Stimulated activated effector memory CD8-positive, alpha-beta T cell treated with anti-CD3 and anti-CD28 coated beads, Interleukin-12 subunit alpha, Interleukin-12 subunit beta, amount 100 ng/mL, for 72 hours (primary cell): Measurements from ENCODE around the gene IDUA.
"Not testable (repeated sequence)": the region's sequence is repeated elsewhere in the genome, so short reads cannot be mapped to it uniquely, and the experiment has no call there.

Source experiments
- ATAC-seq: fragments of 150-1000 bp; cut with Tn5 transposase; 2 replicates; pipeline ENCODE4 v1.10.0; 2021
- DNase-seq, 2 donors: peaks; one replicate each; pipeline ENCODE4 v3.0.0; 2021 to 2022; ENCODE audit warnings: low spot score in 2 of 2
- H3K27ac Mint-ChIP-seq: one replicate; pipeline ENCODE4 v1.8.0; 2022; ENCODE audit warnings: mild to moderate bottlenecking, mixed read lengths
- H3K36me3 Mint-ChIP-seq: one replicate; pipeline ENCODE4 v1.8.0; 2022; ENCODE audit warnings: mild to moderate bottlenecking, mixed read lengths
- H3K4me1 Mint-ChIP-seq: one replicate; pipeline ENCODE4 v1.8.0; 2022; ENCODE audit warnings: mixed read lengths
- H3K4me3 Mint-ChIP-seq: one replicate; pipeline ENCODE4 v1.8.0; 2022; ENCODE audit warnings: mild to moderate bottlenecking, mixed read lengths
- H3K9me3 Mint-ChIP-seq: one replicate; pipeline ENCODE4 v1.8.0; 2022; ENCODE audit warnings: mixed read lengths

The IDUA gene

GRCh38 chr4:970854-971520 lies 15.9 kb upstream of the IDUA start:
- H3K9me3 Mint-ChIP-seq: no peaks in the 10 kb centered on the region
- H3K4me1 Mint-ChIP-seq: peaks cover 20% of the 10 kb centered on the region
- no peaks in the 10 kb centered on the region for H3K36me3 Mint-ChIP-seq
- peak overlapping the region; percentile 52 for H3K4me3 Mint-ChIP-seq
- H3K27ac Mint-ChIP-seq: no peak overlapping the region
- no peak for ATAC-seq
- DNase-seq: no peak

GRCh38 chr4:971666-972500 lies 15.0 kb upstream of the IDUA start:
- H3K9me3 Mint-ChIP-seq: no peaks in the 10 kb centered on the region
- H3K4me1 Mint-ChIP-seq: peaks cover 20% of the 10 kb centered on the region
- ATAC-seq: no peak
- no peak for DNase-seq
- no peaks in the 10 kb centered on the region for H3K36me3 Mint-ChIP-seq
- H3K27ac Mint-ChIP-seq: no peak overlapping the region
- peak overlapping the region; percentile 52 for H3K4me3 Mint-ChIP-seq

DNA sequence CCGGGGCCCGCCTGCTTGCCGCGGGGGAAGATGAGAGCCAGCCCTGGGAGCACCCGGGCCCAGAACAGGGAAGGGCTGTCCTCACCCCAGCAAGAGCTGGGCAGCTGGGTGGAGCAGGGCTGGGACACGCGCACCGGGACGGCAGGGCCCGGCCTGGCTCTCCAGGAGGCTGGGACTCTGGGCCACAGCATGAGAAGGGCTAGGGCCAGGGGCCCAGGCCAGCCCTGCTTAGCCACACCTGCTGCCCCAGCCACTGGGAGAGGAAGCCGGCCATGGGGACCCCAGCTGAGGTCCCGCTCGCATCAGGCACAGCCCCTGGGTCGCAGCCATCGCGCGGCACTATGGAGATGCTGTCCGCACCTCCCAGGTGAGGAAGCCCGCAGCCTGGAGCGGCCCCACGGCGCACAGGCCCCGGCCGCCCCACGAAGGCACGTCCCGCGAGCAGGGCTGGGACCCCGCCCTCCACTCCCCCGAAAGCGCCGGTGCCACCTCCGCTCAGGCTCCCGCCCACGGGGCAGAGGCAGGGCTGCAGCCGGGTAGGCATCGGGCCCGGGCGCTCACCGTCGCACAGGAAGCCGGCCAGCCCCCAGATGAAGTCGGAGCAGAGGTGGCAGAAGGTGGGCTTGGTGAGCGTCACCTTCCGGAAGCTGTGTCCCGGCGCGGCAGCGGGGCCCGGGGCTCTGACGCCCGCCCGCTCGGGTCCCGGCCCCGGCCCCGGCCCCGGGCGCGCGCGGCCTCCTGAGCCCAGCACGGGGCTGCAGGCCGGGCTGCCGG lies 14.0 kb upstream of the IDUA start:
- H3K27ac Mint-ChIP-seq: no peak overlapping the region
- peaks cover 20% of the 10 kb centered on the region for H3K4me1 Mint-ChIP-seq
- no peaks in the 10 kb centered on the region for H3K36me3 Mint-ChIP-seq
- H3K4me3 Mint-ChIP-seq: peak overlapping the region; percentile 52
- no peaks in the 10 kb centered on the region for H3K9me3 Mint-ChIP-seq
- peak; percentile 59 for ATAC-seq
- DNase-seq: peak; percentile 36 to 77

DNA sequence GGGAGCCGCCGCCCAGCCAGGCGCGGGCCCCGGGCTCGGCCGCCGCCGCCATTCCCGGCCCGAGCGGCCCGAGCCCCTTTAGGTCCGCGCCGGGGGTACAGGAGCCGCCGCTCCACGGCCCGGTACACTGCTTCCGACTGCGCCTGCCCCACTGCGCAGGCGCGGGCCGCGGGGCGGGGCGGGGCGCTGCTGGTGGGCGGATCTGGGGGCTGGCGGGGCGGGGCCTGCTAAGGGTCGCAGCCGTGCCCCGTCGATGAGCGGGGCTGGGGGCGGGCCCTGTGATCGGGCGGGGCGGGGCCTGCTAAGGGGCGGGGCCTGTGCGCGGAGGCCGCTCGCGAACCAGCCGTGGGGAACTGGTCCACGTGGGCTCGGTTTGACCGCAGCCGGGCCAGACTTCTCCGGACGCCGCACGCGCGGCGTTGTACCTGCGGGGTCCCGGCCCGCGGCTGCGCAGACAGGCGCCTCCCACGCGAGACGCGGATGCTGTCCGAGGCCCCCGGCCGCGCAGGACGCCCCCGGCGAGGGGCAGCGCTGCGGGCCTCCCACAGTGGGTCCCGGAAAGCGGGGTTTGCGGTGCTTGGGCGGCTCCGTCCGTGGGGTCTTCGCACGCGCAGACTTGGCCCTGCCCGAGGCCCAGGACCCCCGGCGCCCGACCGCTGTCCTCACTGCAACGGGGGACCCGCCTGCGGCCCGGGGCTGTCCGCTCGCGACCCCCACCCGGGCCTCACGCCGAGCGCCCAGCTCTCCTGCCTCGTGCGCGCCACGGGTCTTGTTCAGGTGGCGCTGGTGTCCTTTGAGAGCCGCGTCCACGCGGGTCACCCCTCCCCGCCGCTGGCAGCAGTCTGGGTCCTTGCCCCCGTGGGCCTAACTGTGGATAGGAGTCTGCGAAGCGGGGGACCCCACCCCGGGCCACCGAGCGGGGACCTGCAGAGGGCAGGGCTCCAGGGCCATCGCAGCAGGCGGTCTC lies 13.1 kb upstream of the IDUA start, which contains the start of gene DGKQ:
Gene DGKQ, minus strand, starts transcription at position 139 of the 967 bp plus-strand sequence. Its CDS starts 87 bp downstream, at position 52.
- H3K27ac Mint-ChIP-seq: no peak within 1 kb of the TSS
- peak within 1 kb of the TSS; percentile 52 for H3K4me3 Mint-ChIP-seq
- peaks cover 20% of the 10 kb centered on the region for H3K4me1 Mint-ChIP-seq
- no peaks in the 10 kb centered on the region for H3K9me3 Mint-ChIP-seq
- no peaks in the 10 kb centered on the region for H3K36me3 Mint-ChIP-seq
- ATAC-seq: peak; percentile 82
- DNase-seq: peak; percentile 86 to 87

- Mint-ChIP-seq H3K27ac (no peak overlapping the region), H3K36me3 (no peaks in the 10 kb centered on the region), H3K4me3 (no peak overlapping the region), H3K9me3 (no peaks in the 10 kb centered on the region), H3K4me1 (peaks cover 20% of the 10 kb centered on the region)
- no peak for DNase-seq
- ATAC-seq: no peak
Observed at GRCh38 chr4:974668-975067, 12.2 kb upstream of the IDUA start.

- H3K4me3 Mint-ChIP-seq, H3K36me3 Mint-ChIP-seq, DNase-seq, H3K9me3 Mint-ChIP-seq, H3K4me1 Mint-ChIP-seq, ATAC-seq, H3K27ac Mint-ChIP-seq: not testable (repeated sequence)
Observed at GRCh38 chr4:976016-976415, 10.8 kb upstream of the IDUA start.

DNA sequence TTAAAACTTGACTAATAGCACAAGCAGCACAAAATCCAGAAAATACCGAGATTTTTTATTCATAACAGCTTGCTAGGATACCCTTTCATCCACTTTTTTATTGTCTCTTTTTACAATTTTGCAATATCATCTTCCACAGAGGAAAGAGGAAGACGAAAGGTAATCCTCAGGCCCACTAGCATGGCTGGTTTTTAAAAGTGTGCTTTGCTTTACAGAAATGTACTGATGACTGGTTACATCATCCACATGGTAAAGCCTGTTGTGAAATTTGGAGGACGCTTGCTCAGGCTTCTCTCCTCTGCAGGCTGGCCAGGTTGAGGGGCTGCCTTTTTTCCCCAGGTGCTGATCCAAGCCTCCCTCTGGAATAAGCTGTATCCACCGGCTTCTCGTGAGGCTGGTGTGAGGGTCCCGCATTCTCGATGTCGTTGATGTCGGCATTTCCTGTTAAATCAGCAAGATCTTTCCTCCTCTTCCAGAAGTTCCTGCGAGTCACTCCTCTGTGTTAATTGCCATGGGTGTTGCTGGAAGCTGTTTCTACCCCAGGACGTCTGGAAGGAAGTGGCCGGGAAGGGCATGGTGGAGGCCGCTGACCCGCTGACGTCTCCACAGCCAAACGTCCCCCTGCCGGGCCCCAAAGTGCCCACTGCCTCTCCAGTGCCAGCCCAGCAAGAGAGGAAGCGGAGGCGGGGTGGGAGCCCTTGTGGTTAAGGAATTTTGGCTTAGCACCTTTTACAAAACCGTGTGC lies 7.7 kb upstream of the IDUA start:
- DNase-seq (no peak), ATAC-seq (no peak)
- no peak overlapping the region for H3K4me3 Mint-ChIP-seq
- H3K27ac Mint-ChIP-seq: no peak overlapping the region
- H3K9me3 Mint-ChIP-seq: no peaks in the 10 kb centered on the region
- H3K36me3 Mint-ChIP-seq: no peaks in the 10 kb centered on the region
- no peaks in the 10 kb centered on the region for H3K4me1 Mint-ChIP-seq

DNA sequence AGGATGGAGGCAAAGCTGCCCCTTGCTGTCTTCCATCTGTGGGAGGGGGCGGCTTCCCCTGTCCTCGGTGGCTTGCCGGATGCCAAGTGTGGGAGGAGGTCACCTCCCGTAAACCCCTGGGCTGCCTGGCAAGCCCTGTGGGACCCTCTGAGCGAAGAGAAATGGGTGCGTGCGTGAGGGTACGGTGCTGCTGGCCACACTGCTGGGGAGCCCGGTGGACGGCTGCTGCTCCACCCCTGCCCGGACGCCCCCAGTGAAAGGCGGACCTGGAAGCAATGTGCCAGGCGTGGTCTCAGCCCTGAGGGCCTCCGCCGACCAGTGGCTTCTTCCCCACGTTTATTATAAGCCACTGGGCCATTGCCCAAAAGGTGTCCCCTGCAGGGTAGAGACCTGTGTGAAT lies 4.6 kb upstream of the IDUA start:
- DNase-seq: no peak

GRCh38 chr4:982814-983213 lies 4.0 kb upstream of the IDUA start:
- ATAC-seq (no peak), DNase-seq (no peak)
- Mint-ChIP-seq H3K27ac (no peak overlapping the region), H3K4me3 (no peak overlapping the region), H3K9me3 (no peaks in the 10 kb centered on the region), H3K36me3 (no peaks in the 10 kb centered on the region), H3K4me1 (peaks cover 14% of the 10 kb centered on the region)

More for the DNA sequence above, 4.6 kb upstream of the IDUA start:
- Mint-ChIP-seq H3K4me3 (no peak overlapping the region), H3K4me1 (peaks cover 10% of the 10 kb centered on the region), H3K9me3 (no peaks in the 10 kb centered on the region), H3K36me3 (no peaks in the 10 kb centered on the region), H3K27ac (no peak overlapping the region)
- ATAC-seq: no peak

DNA sequence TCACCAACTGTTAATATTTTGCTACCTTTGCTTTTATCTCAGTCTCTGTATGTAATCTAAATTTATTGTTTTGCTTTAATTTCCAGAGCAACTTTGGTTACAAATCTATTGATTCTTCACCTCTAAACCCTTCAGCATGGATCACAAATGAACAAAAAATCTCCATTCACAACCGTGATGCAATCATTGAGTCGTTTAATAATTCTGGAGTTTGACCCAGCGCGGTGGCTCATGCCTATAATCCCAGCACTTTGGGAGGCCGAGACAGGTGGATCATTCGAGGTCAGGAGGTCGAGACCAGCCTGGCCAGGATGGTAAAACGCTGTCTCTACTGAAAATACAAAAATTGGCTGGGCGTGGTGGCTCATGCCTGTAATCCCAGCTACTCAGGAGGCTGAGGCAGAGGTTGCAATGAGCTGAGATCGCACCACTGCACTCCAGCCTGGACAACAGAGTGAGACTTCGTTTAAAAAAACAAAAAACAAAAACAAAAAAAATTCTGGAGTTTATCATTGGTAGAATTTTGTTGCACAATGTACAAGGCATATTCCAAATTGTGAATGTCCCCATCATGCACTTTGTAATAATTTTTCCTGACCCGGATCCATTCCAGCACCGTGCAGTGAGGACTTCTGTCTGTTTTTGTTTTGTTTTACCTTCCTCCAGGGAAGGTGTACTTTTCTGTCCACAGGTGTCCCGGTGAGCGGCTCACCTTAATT lies 2.3 kb upstream of the IDUA start:
- Mint-ChIP-seq H3K4me1 (peaks cover 20% of the 10 kb centered on the region), H3K36me3 (no peaks in the 10 kb centered on the region), H3K9me3 (no peaks in the 10 kb centered on the region), H3K27ac (no peak overlapping the region), H3K4me3 (peak overlapping the region; percentile 79)
- no peak for DNase-seq
- no peak for ATAC-seq

- Mint-ChIP-seq H3K4me1 (peaks cover 20% of the 10 kb centered on the region), H3K9me3 (no peaks in the 10 kb centered on the region), H3K4me3 (peak overlapping the region; percentile 79), H3K27ac (no peak overlapping the region), H3K36me3 (no peaks in the 10 kb centered on the region)
- DNase-seq (peak; percentile 48 to 74), ATAC-seq (peak; percentile 56)
Observed at GRCh38 chr4:985123-985830, 1.6 kb upstream of the IDUA start.

- Mint-ChIP-seq H3K4me3 (peak overlapping the region; percentile 79), H3K27ac (peak overlapping the region; percentile 84), H3K9me3 (no peaks in the 10 kb centered on the region), H3K36me3 (no peaks in the 10 kb centered on the region), H3K4me1 (peaks cover 20% of the 10 kb centered on the region)
- peak; percentile 42 for ATAC-seq
- no peak for DNase-seq
Observed at GRCh38 chr4:986428-986878, 391 bp upstream of the IDUA start.
